GM23248 (cell line): ENCODE data around the gene HOXA11. TPM values are rescaled to one million over a fixed set of nuclear protein-coding genes. Genes with fewer than 3 reads are reported as not detected.

ENCODE experiments used
- DNase-seq: peaks from one replicate; pipeline ENCODE4 v3.0.0-alpha.2; 2015
- H2AFZ ChIP-seq: fragments of 200-600 bp; sonication (generic); 2 replicates; pipeline ENCODE4 v1.6.1; 2016; ENCODE audit warnings: antibody characterized with exemption
- H3F3A ChIP-seq: fragments of 200-600 bp; sonication (generic); 2 replicates; pipeline ENCODE4 v1.6.1; 2016; ENCODE audit warnings: mild to moderate bottlenecking, antibody characterized with exemption, mixed run types; ENCODE audit not compliant: insufficient read depth
- H3K27ac ChIP-seq: fragments of 200-600 bp; sonication (generic); 2 replicates; pipeline ENCODE4 v1.5.1; 2016; ENCODE audit warnings: mild to moderate bottlenecking
- H3K27me3 ChIP-seq: fragments of 200-600 bp; sonication (generic); replicated peaks from 2 replicates; pipeline ENCODE4 v1.6.1; 2016; ENCODE audit warnings: mild to moderate bottlenecking; ENCODE audit not compliant: insufficient read depth
- H3K36me3 ChIP-seq: fragments of 200-600 bp; sonication (generic); 2 replicates; pipeline ENCODE4 v1.6.1; 2016; ENCODE audit warnings: low read depth, mild to moderate bottlenecking
- H3K4me1 ChIP-seq: fragments of 200-600 bp; sonication (generic); 2 replicates; pipeline ENCODE4 v1.6.1; 2016; ENCODE audit warnings: mild to moderate bottlenecking; ENCODE audit not compliant: insufficient read depth
- H3K4me2 ChIP-seq: fragments of 200-600 bp; sonication (generic); one replicate; pipeline ENCODE4 v1.6.1; 2016; ENCODE audit warnings: mild to moderate bottlenecking; ENCODE audit not compliant: unreplicated experiment
- H3K4me3 ChIP-seq: fragments of 200-600 bp; sonication (generic); 2 replicates; pipeline ENCODE4 v1.5.1; 2016; ENCODE audit warnings: mild to moderate bottlenecking
- H3K79me2 ChIP-seq: fragments of 200-600 bp; sonication (generic); 2 replicates; pipeline ENCODE4 v1.6.1; 2016; ENCODE audit warnings: mild to moderate bottlenecking; ENCODE audit not compliant: insufficient read depth
- H3K9ac ChIP-seq: fragments of 200-600 bp; sonication (generic); 2 replicates; pipeline ENCODE4 v1.6.1; 2016; ENCODE audit warnings: mild to moderate bottlenecking
- H3K9me2 ChIP-seq: fragments of 200-600 bp; sonication (generic); 2 replicates; pipeline ENCODE4 v1.6.1; 2016; ENCODE audit warnings: mixed run types, mild to moderate bottlenecking, moderate library complexity; ENCODE audit not compliant: insufficient read depth
- H3K9me3 ChIP-seq: fragments of 200-600 bp; sonication (generic); one replicate; pipeline ENCODE4 v1.6.1; 2017; ENCODE audit warnings: low read depth
- H4K20me1 ChIP-seq: fragments of 200-600 bp; sonication (generic); 2 replicates; pipeline ENCODE4 v1.6.0; 2016; ENCODE audit not compliant: insufficient read depth
- EZH2 ChIP-seq: fragments of 200-600 bp; sonication (generic); IDR thresholded peaks from 2 replicates; pipeline ENCODE4 v1.6.1; 2018; ENCODE audit warnings: antibody characterized with exemption, mild to moderate bottlenecking; ENCODE audit not compliant: insufficient read depth, poor library complexity, severe bottlenecking
- EZH2phosphoT487 ChIP-seq: fragments of 200-600 bp; sonication (generic); IDR thresholded peaks from 2 replicates; pipeline ENCODE4 v1.6.1; 2018; ENCODE audit warnings: antibody characterized with exemption, moderate library complexity, mild to moderate bottlenecking, low read depth; ENCODE audit not compliant: insufficient read depth
- WGBS, 2 experiments: methylation state at CpG; one replicate each; pipeline ENCODE4 v1.1.6; 2015 to 2017; ENCODE audit warnings: low lambda C conversion rate in 2 of 2, low coverage in 1 of 2; ENCODE audit errors: missing lambda C conversion rate in 2 of 2; 5-methylcytosine and 5-hydroxymethylcytosine counted together
- in situ Hi-C: fragments of 300-500 bp; cut with MboI; formaldehyde crosslinking; loops from 2 replicates; pipeline ENCODE4 v1.15.0; 2020
- polyA plus RNA-seq: library from polyadenylated mRNA; unstranded; fragments of >200 nt; fragmentation: Nextera tagmentation; extraction: Ambion mirVana; gene quantifications from 2 replicates; pipeline ENCODE4 v1.2.1, GENCODE V29; 2016
- total RNA-seq: library from RNA; depleted of rRNA; stranded (reverse); fragments of >200 nt; shearing (Covaris generic); gene quantifications from 2 replicates; pipeline ENCODE4 v1.2.3, GENCODE V29; 2014

Gene HOXA11
- total and polyA plus RNA-seq, 2 experiments from 2014 or later, result 8.0 to 8.3 TPM

GRCh38 chr7:27138985-27139333, 46.1 kb downstream of the HOXA11 start:
- peaks cover 18% of the 10 kb centered on the region for H3F3A ChIP-seq
- H3K27me3 ChIP-seq, result no peaks in the 10 kb centered on the region
- no peak for DNase-seq
- H3K27ac ChIP-seq, result no peak overlapping the region
- H3K4me2 ChIP-seq, result no peak overlapping the region
- 94 to 95% methylated on average over 11 of the region's 11 CpGs for WGBS, 2 experiments
- no peaks in the 10 kb centered on the region for H4K20me1 ChIP-seq
- H3K4me3 ChIP-seq, result no peak overlapping the region
- no peak overlapping the region for H2AFZ ChIP-seq
- peaks cover 58% of the 10 kb centered on the region for H3K79me2 ChIP-seq
- no peaks in the 10 kb centered on the region for H3K9me2 ChIP-seq
- no peaks in the 10 kb centered on the region for H3K9me3 ChIP-seq
- peaks cover 10% of the 10 kb centered on the region for H3K4me1 ChIP-seq
- H3K9ac ChIP-seq, result no peak overlapping the region
- no peak for TF ChIP-seq EZH2
- TF ChIP-seq EZH2phosphoT487, result no peak
- in situ Hi-C loops, result no loop called here
- peaks cover 22% of the 10 kb centered on the region for H3K36me3 ChIP-seq

- Histone ChIP-seq H2AFZ (no peak overlapping the region), H3K79me2 (peaks cover 58% of the 10 kb centered on the region), H3F3A (peaks cover 23% of the 10 kb centered on the region), H3K9me2 (no peaks in the 10 kb centered on the region), H3K4me1 (peaks cover 14% of the 10 kb centered on the region), H3K4me2 (no peak overlapping the region), H3K4me3 (no peak overlapping the region), H3K27ac (no peak overlapping the region), H3K9me3 (no peaks in the 10 kb centered on the region), H3K36me3 (peaks cover 21% of the 10 kb centered on the region), H4K20me1 (no peaks in the 10 kb centered on the region), H3K9ac (no peak overlapping the region), H3K27me3 (no peaks in the 10 kb centered on the region)
- in situ Hi-C loops, result no loop called here
- DNase-seq, result no peak
- WGBS, 2 experiments, result 95 to 97% methylated on average over 1 of the region's 1 CpG
- TF ChIP-seq EZH2phosphoT487 (no peak), EZH2 (no peak)
Measured at GRCh38 chr7:27138472-27138871, 46.6 kb downstream of the HOXA11 start.

- Histone ChIP-seq H3K27ac (no peak overlapping the region), H3K4me2 (no peak overlapping the region), H3K79me2 (peaks cover 62% of the 10 kb centered on the region), H3K9me2 (no peaks in the 10 kb centered on the region), H3K9me3 (no peaks in the 10 kb centered on the region), H2AFZ (no peak overlapping the region), H3K4me1 (peaks cover 14% of the 10 kb centered on the region), H3K9ac (no peak overlapping the region), H3K4me3 (no peak overlapping the region), H4K20me1 (no peaks in the 10 kb centered on the region), H3F3A (peaks cover 30% of the 10 kb centered on the region), H3K27me3 (no peaks in the 10 kb centered on the region), H3K36me3 (peaks cover 21% of the 10 kb centered on the region)
- 83% methylated on average over 2 of the region's 2 CpGs for WGBS, 2 experiments
- DNase-seq, result no peak
- TF ChIP-seq EZH2 (no peak), EZH2phosphoT487 (no peak)
- in situ Hi-C loops, result no loop called here
Measured at GRCh38 chr7:27137640-27138315, 47.3 kb downstream of the HOXA11 start.

- Histone ChIP-seq H3K4me2 (peak overlapping the region; percentile 48), H3K79me2 (peaks cover 75% of the 10 kb centered on the region), H3K9ac (peak overlapping the region; percentile 49)
Measured at GRCh38 chr7:27134392-27134791, 50.6 kb downstream of the HOXA11 start.

More at GRCh38 chr7:27134392-27134791, 50.6 kb downstream of the HOXA11 start:
- Histone ChIP-seq H2AFZ (no peak overlapping the region), H3K36me3 (peaks cover 7% of the 10 kb centered on the region), H3K9me3 (no peaks in the 10 kb centered on the region), H3F3A (peaks cover 39% of the 10 kb centered on the region), H3K9me2 (no peaks in the 10 kb centered on the region), H3K4me3 (0 out of 2 replicates have a peak overlapping the region, but pooled peaks have one; percentile 10), H3K4me1 (peaks cover 23% of the 10 kb centered on the region), H4K20me1 (no peaks in the 10 kb centered on the region), H3K27me3 (no peaks in the 10 kb centered on the region), H3K27ac (peak overlapping the region; percentile 82)
- WGBS, 2 experiments, result 0 to 2% methylated on average over 2 of the region's 2 CpGs
- peak; percentile 96 for DNase-seq
- TF ChIP-seq EZH2phosphoT487 (0 out of 2 replicates have a peak, but pooled peaks have one; percentile 76), EZH2 (no peak)
- in situ Hi-C loops, result no loop called here
